ENCODE results near the gene SOX13.

Gene SOX13

GRCh38 chr1:204151552-204152309, 78.8 kb downstream of the SOX13 start, which contains the start of gene ETNK2:
Gene ETNK2 (minus strand): TSS chr1:204152044. CDS start chr1:204151852, 192 bp downstream.
- Histone ChIP-seq H3K4me3 (ENCODE audit: control insufficient read depth in 1 of 7, extremely low read depth in 1 of 7, insufficient read depth in 4 of 7, low read depth in 2 of 7, low read length in 6 of 7) (peak within 1 kb of the TSS; percentile 42 to 77 (median 68)), H3K27ac (ENCODE audit: insufficient read depth in 1 of 2, low read depth in 1 of 2, low read length in 2 of 2, poor library complexity in 1 of 2, severe bottlenecking in 2 of 2) (no peak within 1 kb of the TSS), H3K9me3 (ENCODE audit: control extremely low read depth in 1 of 5, control insufficient read depth in 4 of 5, insufficient read depth in 2 of 5, low read depth in 1 of 5, low read length in 4 of 5) (no peaks in the 10 kb centered on the region), H3K4me1 (ENCODE audit: control extremely low read depth in 1 of 4, control insufficient read depth in 4 of 4, insufficient read depth in 4 of 4, low read length in 3 of 4) (peaks cover 0 to 17% (median 15%) of the 10 kb centered on the region in 4 experiments), H3K27me3 (replicated peaks in 2 of 5; ENCODE audit: control insufficient read depth in 4 of 5, insufficient read depth in 5 of 5, low read length in 4 of 5) (peaks cover 0 to 9% (median 0%) of the 10 kb centered on the region in 5 experiments), H3K36me3 (ENCODE audit: control insufficient read depth in 4 of 4, insufficient read depth in 4 of 4, low read length in 3 of 4) (no peaks in the 10 kb centered on the region)
- ChIA-PET POLR2A (interaction anchor here (0.6 kb wide), 1 partner anchor 37 kb away, joined by 3 read pairs; no protein-coding TSS in a partner anchor), CTCF (interaction anchor here (1.1 to 2.0 kb wide), 2 partner anchors 11 to 24 kb away, joined by 4 to 7 read pairs; no protein-coding TSS in a partner anchor)
- WGBS (ENCODE audit: insufficient coverage): under 1% methylated on average over 77 of the region's 94 CpGs
- DNase-seq: peak; percentile 44 to 74 (median 66)

GRCh38 chr1:204152310-204153044, 79.6 kb downstream of the SOX13 start:
- Histone ChIP-seq H3K36me3 (ENCODE audit: control insufficient read depth in 4 of 4, insufficient read depth in 4 of 4, low read length in 3 of 4) (no peaks in the 10 kb centered on the region), H3K27ac (ENCODE audit: insufficient read depth in 1 of 2, low read depth in 1 of 2, low read length in 2 of 2, poor library complexity in 1 of 2, severe bottlenecking in 2 of 2) (no peak overlapping the region), H3K4me1 (ENCODE audit: control extremely low read depth in 1 of 4, control insufficient read depth in 4 of 4, insufficient read depth in 4 of 4, low read length in 3 of 4) (peaks cover under 1 to 22% (median 19%) of the 10 kb centered on the region in 4 experiments), H3K27me3 (replicated peaks in 2 of 5; ENCODE audit: control insufficient read depth in 4 of 5, insufficient read depth in 5 of 5, low read length in 4 of 5) (peaks cover 0 to 9% (median 0%) of the 10 kb centered on the region in 5 experiments), H3K4me3 (ENCODE audit: control insufficient read depth in 1 of 7, extremely low read depth in 1 of 7, insufficient read depth in 4 of 7, low read depth in 2 of 7, low read length in 6 of 7) (peak overlapping the region; percentile 23 to 77 (median 68)), H3K9me3 (ENCODE audit: control extremely low read depth in 1 of 5, control insufficient read depth in 4 of 5, insufficient read depth in 2 of 5, low read depth in 1 of 5, low read length in 4 of 5) (no peaks in the 10 kb centered on the region)
- 31% methylated on average over 11 of the region's 25 CpGs for WGBS (ENCODE audit: insufficient coverage)
- peak in 2 of 3 donors; percentile 33 to 41 for DNase-seq
- POLR2A ChIA-PET: interaction anchor here (0.6 kb wide), 1 partner anchor 38 kb away, joined by 3 read pairs; no protein-coding TSS in a partner anchor
- CTCF ChIA-PET: interaction anchor here (1.3 to 3.0 kb wide), 3 partner anchors 10 to 55 kb away, joined by 4 to 19 read pairs (median 7); no protein-coding TSS in a partner anchor

- ChIA-PET POLR2A (no interaction called here), CTCF (interaction anchor here (1.1 to 3.0 kb wide), 4 partner anchors 9 to 244 kb away, joined by 4 to 19 read pairs (median 4); no protein-coding TSS in a partner anchor)
- Histone ChIP-seq H3K9me3 (ENCODE audit: control extremely low read depth in 1 of 5, control insufficient read depth in 4 of 5, insufficient read depth in 2 of 5, low read depth in 1 of 5, low read length in 4 of 5) (no peaks in the 10 kb centered on the region), H3K4me3 (ENCODE audit: control insufficient read depth in 1 of 7, extremely low read depth in 1 of 7, insufficient read depth in 4 of 7, low read depth in 2 of 7, low read length in 6 of 7) (no peak overlapping the region), H3K27ac (ENCODE audit: insufficient read depth in 1 of 2, low read depth in 1 of 2, low read length in 2 of 2, poor library complexity in 1 of 2, severe bottlenecking in 2 of 2) (no peak overlapping the region), H3K36me3 (ENCODE audit: control insufficient read depth in 4 of 4, insufficient read depth in 4 of 4, low read length in 3 of 4) (no peaks in the 10 kb centered on the region), H3K4me1 (ENCODE audit: control extremely low read depth in 1 of 4, control insufficient read depth in 4 of 4, insufficient read depth in 4 of 4, low read length in 3 of 4) (peaks cover 2 to 31% (median 27%) of the 10 kb centered on the region in 4 experiments), H3K27me3 (replicated peaks in 2 of 5; ENCODE audit: control insufficient read depth in 4 of 5, insufficient read depth in 5 of 5, low read length in 4 of 5) (peaks cover 0 to 7% (median 0%) of the 10 kb centered on the region in 5 experiments)
- no peak for DNase-seq
- WGBS (ENCODE audit: insufficient coverage): 95% methylated on average over 4 of the region's 5 CpGs
Observed at GRCh38 chr1:204153667-204154066, 80.8 kb downstream of the SOX13 start.

- Histone ChIP-seq H3K4me3 (ENCODE audit: control insufficient read depth in 1 of 7, extremely low read depth in 1 of 7, insufficient read depth in 4 of 7, low read depth in 2 of 7, low read length in 6 of 7) (no peak overlapping the region), H3K27ac (ENCODE audit: insufficient read depth in 1 of 2, low read depth in 1 of 2, low read length in 2 of 2, poor library complexity in 1 of 2, severe bottlenecking in 2 of 2) (no peak overlapping the region), H3K4me1 (ENCODE audit: control extremely low read depth in 1 of 4, control insufficient read depth in 4 of 4, insufficient read depth in 4 of 4, low read length in 3 of 4) (peaks cover 2 to 31% (median 27%) of the 10 kb centered on the region in 4 experiments), H3K27me3 (replicated peaks in 2 of 5; ENCODE audit: control insufficient read depth in 4 of 5, insufficient read depth in 5 of 5, low read length in 4 of 5) (peaks cover 0 to 7% (median 0%) of the 10 kb centered on the region in 5 experiments), H3K36me3 (ENCODE audit: control insufficient read depth in 4 of 4, insufficient read depth in 4 of 4, low read length in 3 of 4) (no peaks in the 10 kb centered on the region), H3K9me3 (ENCODE audit: control extremely low read depth in 1 of 5, control insufficient read depth in 4 of 5, insufficient read depth in 2 of 5, low read depth in 1 of 5, low read length in 4 of 5) (no peaks in the 10 kb centered on the region)
- 98% methylated on average over 14 of the region's 15 CpGs for WGBS (ENCODE audit: insufficient coverage)
- ChIA-PET POLR2A (no interaction called here), CTCF (interaction anchor here (0.9 to 3.0 kb wide), 7 partner anchors 8 to 243 kb away, joined by 3 to 19 read pairs (median 4); partner anchors contain the start of gene PLEKHA6)
- no peak for DNase-seq
Observed at GRCh38 chr1:204154568-204155255, 81.8 kb downstream of the SOX13 start.

- POLR2A ChIA-PET: no interaction called here
- Histone ChIP-seq H3K36me3 (ENCODE audit: control insufficient read depth in 4 of 4, insufficient read depth in 4 of 4, low read length in 3 of 4) (no peaks in the 10 kb centered on the region), H3K27me3 (replicated peaks in 2 of 5; ENCODE audit: control insufficient read depth in 4 of 5, insufficient read depth in 5 of 5, low read length in 4 of 5) (peaks cover 0 to 6% (median 0%) of the 10 kb centered on the region in 5 experiments), H3K4me3 (ENCODE audit: control insufficient read depth in 1 of 7, extremely low read depth in 1 of 7, insufficient read depth in 4 of 7, low read depth in 2 of 7, low read length in 6 of 7) (no peak overlapping the region), H3K9me3 (ENCODE audit: control extremely low read depth in 1 of 5, control insufficient read depth in 4 of 5, insufficient read depth in 2 of 5, low read depth in 1 of 5, low read length in 4 of 5) (no peaks in the 10 kb centered on the region), H3K4me1 (ENCODE audit: control extremely low read depth in 1 of 4, control insufficient read depth in 4 of 4, insufficient read depth in 4 of 4, low read length in 3 of 4) (peaks cover 2 to 31% (median 27%) of the 10 kb centered on the region in 4 experiments), H3K27ac (ENCODE audit: insufficient read depth in 1 of 2, low read depth in 1 of 2, low read length in 2 of 2, poor library complexity in 1 of 2, severe bottlenecking in 2 of 2) (no peak overlapping the region)
- DNase-seq: no peak
- CTCF ChIA-PET: interaction anchor here (1.0 to 2.5 kb wide), 4 partner anchors 15 to 205 kb away, joined by 3 to 7 read pairs (median 3); partner anchors contain the start of gene PLEKHA6
- WGBS (ENCODE audit: insufficient coverage): 96% methylated on average over 8 of the region's 10 CpGs
Observed at GRCh38 chr1:204155881-204156280, 83.0 kb downstream of the SOX13 start.

- Histone ChIP-seq H3K27ac (ENCODE audit: insufficient read depth in 1 of 2, low read depth in 1 of 2, low read length in 2 of 2, poor library complexity in 1 of 2, severe bottlenecking in 2 of 2) (no peak overlapping the region), H3K27me3 (replicated peaks in 2 of 5; ENCODE audit: control insufficient read depth in 4 of 5, insufficient read depth in 5 of 5, low read length in 4 of 5) (peaks cover 0 to 3% (median 0%) of the 10 kb centered on the region in 5 experiments), H3K36me3 (ENCODE audit: control insufficient read depth in 4 of 4, insufficient read depth in 4 of 4, low read length in 3 of 4) (no peaks in the 10 kb centered on the region), H3K9me3 (ENCODE audit: control extremely low read depth in 1 of 5, control insufficient read depth in 4 of 5, insufficient read depth in 2 of 5, low read depth in 1 of 5, low read length in 4 of 5) (no peaks in the 10 kb centered on the region), H3K4me3 (ENCODE audit: control insufficient read depth in 1 of 7, extremely low read depth in 1 of 7, insufficient read depth in 4 of 7, low read depth in 2 of 7, low read length in 6 of 7) (no peak overlapping the region), H3K4me1 (ENCODE audit: control extremely low read depth in 1 of 4, control insufficient read depth in 4 of 4, insufficient read depth in 4 of 4, low read length in 3 of 4) (peaks cover 2 to 16% (median 11%) of the 10 kb centered on the region in 4 experiments)
- peak; percentile 27 to 85 (median 67) for DNase-seq
- CTCF ChIA-PET: interaction anchor here (0.8 to 19.3 kb wide), 8 partner anchors 10 to 296 kb away, joined by 3 to 265 read pairs (median 6); no protein-coding TSS in a partner anchor
- POLR2A ChIA-PET: no interaction called here
- 44% methylated on average over 6 of the region's 6 CpGs for WGBS (ENCODE audit: insufficient coverage)
Observed at GRCh38 chr1:204157962-204158361, 85.0 kb downstream of the SOX13 start.

Data from common myeloid progenitor, CD34-positive (primary cell).